GM21360 (cell line): Measurements from ENCODE around the gene CCDC13.
"Not testable (repeated sequence)": the region's sequence is repeated elsewhere in the genome, so short reads cannot be mapped to it uniquely, and the experiment has no call there.

ENCODE experiments used
- ATAC-seq: cut with Tn5 transposase; IDR thresholded peaks from one replicate; pipeline ENCODE4 v1.9.1; 2021; ENCODE audit warnings: mild to moderate bottlenecking, moderate library complexity; ENCODE audit not compliant: unreplicated experiment

The CCDC13 gene, protein sequence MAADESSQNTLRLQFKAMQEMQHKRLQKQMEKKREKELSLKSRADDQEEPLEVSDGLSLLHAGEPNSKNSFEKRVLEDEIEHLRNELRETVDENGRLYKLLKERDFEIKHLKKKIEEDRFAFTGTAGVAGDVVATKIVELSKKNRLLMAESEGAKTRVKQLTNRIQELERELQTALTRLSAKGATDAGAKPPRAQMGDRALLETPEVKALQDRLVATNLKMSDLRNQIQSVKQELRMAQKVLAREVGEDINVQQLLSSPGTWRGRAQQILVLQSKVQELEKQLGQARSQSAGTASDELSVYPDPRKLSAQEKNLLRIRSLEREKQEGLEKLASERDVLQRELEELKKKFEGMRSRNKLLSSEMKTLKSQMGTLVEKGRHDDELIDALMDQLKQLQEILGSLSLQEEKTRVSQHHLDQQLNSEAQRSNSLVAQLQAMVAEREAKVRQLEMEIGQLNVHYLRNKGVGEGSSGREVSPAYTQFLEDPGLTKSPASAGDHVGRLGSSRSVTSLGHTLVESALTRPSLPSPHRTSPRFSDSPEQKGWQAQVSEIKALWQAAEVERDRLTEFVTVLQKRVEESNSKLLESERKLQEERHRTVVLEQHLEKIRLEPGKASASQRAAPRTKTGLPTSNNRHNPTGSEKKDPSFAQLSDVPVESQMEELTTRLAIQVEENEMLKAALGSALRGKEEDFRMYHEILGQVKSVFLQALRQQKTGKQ

GRCh38 chr3:42772670-42773408 lies at the start of gene CCDC13:
CCDC13 (minus strand) TSS chr3:42773253; CDS start chr3:42758345, 14,908 bp downstream.
- ATAC-seq: peak; percentile 95

- ATAC-seq: no peak
Observed at GRCh38 chr3:42822828-42823227, 49.8 kb upstream of the CCDC13 start.

- no peak for ATAC-seq
Observed at GRCh38 chr3:42820746-42821051, 47.6 kb upstream of the CCDC13 start.

GRCh38 chr3:42819351-42819965 lies 46.4 kb upstream of the CCDC13 start:
- no peak for ATAC-seq

DNA sequence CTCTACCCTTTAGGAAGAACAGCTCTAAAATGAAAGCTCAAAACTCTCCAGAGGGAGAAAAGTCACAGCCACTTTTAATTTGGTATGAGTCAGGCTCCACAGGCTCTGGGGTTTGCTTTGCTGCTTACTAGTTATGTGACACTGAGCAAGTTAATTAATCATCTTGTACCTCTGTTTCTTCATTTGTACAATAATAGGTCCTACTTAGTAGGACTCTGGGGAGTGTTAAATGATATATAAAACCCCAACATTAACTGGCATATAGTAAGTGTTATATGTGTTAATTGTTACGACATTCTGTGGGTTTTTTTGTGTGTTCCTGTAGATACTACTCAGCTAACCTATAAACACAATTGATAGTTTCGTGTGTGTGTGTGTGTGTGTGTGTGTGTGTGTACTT lies 42.8 kb upstream of the CCDC13 start:
- ATAC-seq: no peak

DNA sequence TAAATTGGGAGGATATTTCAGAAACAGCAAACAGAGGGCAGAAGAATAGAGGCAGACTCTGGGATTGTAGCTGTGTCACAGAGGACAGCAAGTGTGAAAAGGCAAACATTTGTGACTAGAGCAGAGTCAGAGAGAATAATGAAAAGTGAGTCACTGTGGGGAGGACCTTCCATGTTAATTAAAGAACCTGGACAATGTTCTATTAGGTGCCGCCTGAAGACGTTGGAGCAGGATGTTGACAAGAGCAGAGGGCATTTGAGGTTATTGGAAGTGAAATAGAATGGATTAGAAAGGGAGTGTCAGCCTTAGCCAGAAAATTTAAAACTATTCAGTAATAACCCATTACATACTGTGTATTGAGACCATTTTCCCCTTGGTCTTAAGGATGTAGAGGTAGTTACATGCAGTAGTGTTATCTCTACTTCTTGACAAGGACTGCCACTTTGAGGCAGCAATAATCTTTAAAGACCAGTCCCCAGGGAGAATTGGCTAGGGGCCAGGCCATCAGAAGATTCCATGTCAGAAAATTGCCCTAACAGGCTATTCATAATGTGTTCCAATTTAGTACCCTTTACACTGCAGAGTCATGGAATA lies 42.0 kb upstream of the CCDC13 start:
- ATAC-seq: no peak

GRCh38 chr3:42814246-42814645 lies 41.2 kb upstream of the CCDC13 start:
- ATAC-seq: no peak

GRCh38 chr3:42811118-42811883 lies 38.2 kb upstream of the CCDC13 start:
- ATAC-seq: not testable (repeated sequence)

GRCh38 chr3:42810706-42811105 lies 37.7 kb upstream of the CCDC13 start:
- ATAC-seq: not testable (repeated sequence)

DNA sequence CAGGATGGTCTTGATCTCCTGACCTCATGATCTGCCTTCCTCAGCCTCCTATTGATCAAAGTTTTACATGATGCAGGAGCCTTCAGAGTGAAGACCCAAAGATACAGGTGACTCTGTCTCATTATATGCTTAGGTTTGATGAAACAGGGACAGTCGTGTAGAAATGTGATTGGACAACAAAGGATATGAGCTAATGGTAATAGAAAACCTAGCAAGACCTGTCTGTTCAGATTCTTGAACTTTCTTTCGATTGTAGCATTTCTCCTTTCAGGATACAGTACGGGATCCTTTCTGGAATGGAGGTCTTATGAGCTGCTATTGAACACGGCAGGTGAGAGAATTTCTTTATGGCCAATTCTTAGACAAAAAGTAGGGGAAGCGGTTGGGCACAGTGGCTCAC lies 36.1 kb upstream of the CCDC13 start, which contains the start of gene ACKR2:
ACKR2 (plus strand) TSS at position 244 of the 400 bp plus-strand sequence. CDS start 55,058 bp downstream, outside the sequence.
- no peak for ATAC-seq

DNA sequence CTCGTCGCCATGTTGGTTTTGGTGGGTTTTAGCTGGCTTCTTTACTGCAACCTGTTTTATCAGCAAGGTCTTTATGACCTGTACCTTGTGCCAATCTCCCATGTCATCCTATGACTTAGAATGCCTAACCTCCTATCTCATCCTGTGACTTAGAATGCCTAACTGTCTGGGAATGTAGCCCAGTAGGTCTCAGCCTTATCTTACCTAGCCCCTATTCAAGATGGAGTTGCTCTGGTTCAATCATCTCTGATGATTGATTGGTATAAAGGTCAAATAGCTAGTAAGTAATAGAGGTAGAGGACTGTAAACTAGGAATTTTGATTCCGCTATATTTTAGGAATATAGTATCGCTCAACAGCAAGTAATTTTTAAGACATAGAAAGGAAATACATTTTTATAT lies 34.9 kb upstream of the CCDC13 start:
- no peak for ATAC-seq

GRCh38 chr3:42805141-42805821 lies 32.2 kb upstream of the CCDC13 start:
- no peak for ATAC-seq

DNA sequence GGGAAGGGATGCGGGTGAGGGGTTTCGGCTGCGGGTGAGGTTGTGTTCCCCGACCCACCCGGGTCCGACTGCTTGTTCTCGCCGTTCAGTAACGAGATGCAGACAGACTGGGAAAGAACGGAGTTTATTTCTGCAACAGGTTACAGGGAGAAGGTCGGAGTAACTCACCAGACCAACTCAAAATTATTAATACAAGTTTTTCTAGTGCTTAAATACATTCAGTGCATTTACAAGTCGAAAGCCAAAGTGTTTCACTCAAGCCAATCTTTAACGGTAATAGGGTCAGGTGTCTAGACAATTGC lies 31.7 kb upstream of the CCDC13 start:
- no peak for ATAC-seq

DNA sequence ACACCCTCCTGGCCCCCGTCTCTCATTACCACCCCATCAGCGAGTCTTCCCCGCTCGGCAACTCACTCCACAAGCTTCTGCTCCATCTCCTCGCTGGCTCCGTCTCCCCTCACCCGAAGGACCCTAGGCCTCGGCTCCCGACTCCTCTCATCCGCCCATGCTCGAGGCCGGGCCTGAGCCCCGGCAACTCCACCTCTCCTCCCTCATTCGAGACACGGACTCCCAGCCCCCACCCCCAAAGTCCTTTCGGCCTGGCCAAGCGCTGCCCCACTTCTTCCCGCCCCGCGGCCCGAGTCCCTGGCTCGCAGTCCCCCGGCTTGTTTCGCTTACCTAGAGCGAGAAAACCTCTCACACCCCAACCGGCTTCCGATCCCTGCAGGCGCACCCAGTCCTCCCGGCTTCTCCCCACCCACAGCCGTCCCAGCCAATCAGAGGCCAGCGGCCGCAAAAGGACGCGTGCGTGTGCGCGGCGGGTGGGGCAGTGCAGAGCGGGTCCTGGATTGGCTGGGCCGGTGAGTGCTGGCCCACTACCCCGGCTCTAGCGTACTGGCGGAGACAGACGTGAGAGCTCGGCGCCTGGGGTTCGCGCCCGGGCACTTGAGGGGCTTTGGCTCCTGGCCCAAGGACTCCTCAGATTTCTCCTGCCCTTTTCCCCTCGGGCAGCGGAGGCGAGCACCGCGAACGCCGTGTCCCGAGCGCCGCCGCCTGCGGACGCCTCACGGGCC lies 31.2 kb upstream of the CCDC13 start, which contains the start of gene HIGD1A:
HIGD1A (minus strand) TSS at position 385 of the 725 bp plus-strand sequence. CDS start 10,237 bp downstream, outside the sequence.
- ATAC-seq: peak; percentile 98

- peak; percentile 13 for ATAC-seq
Observed at GRCh38 chr3:42803414-42804105, 30.5 kb upstream of the CCDC13 start.

- ATAC-seq: no peak
Observed at GRCh38 chr3:42802876-42803413, 29.9 kb upstream of the CCDC13 start.

DNA sequence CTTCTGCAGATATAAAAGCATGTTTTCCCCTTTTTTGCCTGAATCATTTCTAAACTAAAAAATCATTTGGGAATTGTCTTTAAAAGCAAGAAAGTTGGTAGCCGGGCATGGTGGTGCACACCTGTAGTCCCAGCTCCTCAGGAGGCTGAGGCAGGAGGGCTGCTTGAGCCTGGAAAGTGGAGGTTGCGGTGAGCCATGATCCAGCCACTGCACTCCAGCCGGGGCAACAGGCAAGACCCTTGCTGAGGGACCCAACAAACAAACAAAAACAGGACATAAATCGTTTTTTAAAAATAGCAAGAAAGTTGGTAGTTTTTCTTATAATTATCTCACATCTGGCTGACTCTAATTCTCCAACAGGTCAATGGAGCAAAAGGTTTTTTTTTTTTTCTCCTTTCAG lies 28.7 kb upstream of the CCDC13 start:
- ATAC-seq: no peak

DNA sequence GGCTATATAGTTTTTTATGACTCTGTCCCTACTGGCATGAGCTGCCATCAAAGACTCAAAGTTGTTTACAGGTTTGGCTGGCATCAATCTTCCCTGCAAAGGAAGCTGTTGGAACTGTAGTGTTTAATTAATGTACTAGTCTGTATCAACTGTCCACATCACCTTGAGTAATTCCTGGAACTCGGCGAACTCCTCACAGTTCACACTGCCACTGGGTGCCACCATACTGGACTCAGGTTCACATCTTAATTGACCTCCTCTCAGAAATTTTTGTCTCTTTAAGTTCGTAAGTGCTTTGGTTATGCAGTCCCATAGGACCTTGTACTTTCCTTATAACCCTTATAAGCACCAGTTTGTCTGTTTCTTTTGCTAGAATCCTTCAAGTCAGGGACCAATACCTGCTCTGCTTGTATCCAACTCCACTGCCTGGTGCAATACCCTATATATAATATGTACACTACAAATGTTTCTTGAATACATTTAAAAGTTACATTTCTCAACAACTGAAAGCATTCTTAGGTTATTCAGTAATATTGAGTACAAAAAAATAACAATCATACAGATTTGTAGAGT lies 28.1 kb upstream of the CCDC13 start:
- ATAC-seq: no peak
